RWPE1 (cell line): ENCODE results near the gene RAC3.

Experiments
- CTCF ChIA-PET: fragments of 350-600 bp; sonication (Branson Sonifier 250); formaldehyde crosslinking; extraction: SDS; loops from one replicate; lab custom pipeline; 2021; lab: Yijun Ruan, JAX
- POLR2A ChIA-PET: fragments of 400-600 bp; formaldehyde crosslinking; extraction: SDS; loops from one replicate; lab custom pipeline; 2020; ENCODE audit warnings: antibody characterized with exemption; ENCODE audit not compliant: low non-redundant PET; lab: Yijun Ruan, JAX
- DNase-seq: peaks from one replicate; pipeline ENCODE4 v3.0.0; 2012; ENCODE audit warnings: low spot score
- H3K27ac ChIP-seq: fragments of 450-650 bp; 2 replicates; pipeline ENCODE4 v1.5.1; 2017
- CTCF ChIP-seq: fragments of 450-650 bp; conservative IDR thresholded peaks from 2 replicates; pipeline ENCODE4 v1.5.1; 2017; ENCODE audit warnings: low read depth, mild to moderate bottlenecking

RAC3 gene

DNA sequence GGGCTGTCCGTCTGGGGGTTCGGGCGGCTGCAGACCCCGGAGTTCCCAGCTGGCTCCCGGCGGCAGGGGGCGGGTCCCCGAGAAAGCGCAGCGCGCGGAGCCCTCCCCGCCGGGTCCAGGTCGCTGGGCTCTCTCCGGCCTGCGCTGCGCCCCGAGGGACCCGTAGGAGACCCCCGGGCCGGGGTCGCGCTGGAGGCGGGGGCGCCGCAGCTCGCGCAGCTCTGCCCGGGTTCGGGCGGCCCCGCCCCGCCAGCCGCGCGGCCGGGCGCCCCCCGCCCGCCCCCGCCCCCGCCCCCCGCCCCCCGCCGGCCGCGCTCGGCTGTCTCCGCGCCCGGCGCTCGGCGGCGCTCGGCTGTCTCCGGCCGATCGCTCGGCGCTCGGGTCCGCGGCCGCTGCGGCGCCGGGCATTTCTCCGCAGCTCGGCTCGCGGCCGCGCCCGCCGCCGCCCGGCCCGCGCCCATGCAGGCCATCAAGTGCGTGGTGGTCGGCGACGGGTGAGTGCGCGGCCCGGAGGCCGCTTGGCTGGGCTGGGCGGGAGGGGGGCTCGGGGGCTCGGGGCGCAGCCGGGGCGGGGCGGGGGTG, at the start of gene RAC3:
Gene RAC3 (plus strand): TSS at position 376 of the 582 bp plus-strand sequence. CDS start 84 bp downstream, at position 460.
- peak within 1 kb of the TSS; percentile 82 for H3K27ac ChIP-seq
- POLR2A ChIA-PET, result interaction anchor here (0.6 kb wide), 1 partner anchor 8 kb away, joined by 3 read pairs; the partner anchor contains the start of genes CENPX and LRRC45
- no peak for DNase-seq
- CTCF ChIA-PET, result interaction anchor here (0.5 to 3.1 kb wide), 7 partner anchors 10 to 154 kb away, joined by 3 to 24 read pairs (median 4); partner anchors contain the start of gene CENPX
- no peak for TF ChIP-seq CTCF

DNA sequence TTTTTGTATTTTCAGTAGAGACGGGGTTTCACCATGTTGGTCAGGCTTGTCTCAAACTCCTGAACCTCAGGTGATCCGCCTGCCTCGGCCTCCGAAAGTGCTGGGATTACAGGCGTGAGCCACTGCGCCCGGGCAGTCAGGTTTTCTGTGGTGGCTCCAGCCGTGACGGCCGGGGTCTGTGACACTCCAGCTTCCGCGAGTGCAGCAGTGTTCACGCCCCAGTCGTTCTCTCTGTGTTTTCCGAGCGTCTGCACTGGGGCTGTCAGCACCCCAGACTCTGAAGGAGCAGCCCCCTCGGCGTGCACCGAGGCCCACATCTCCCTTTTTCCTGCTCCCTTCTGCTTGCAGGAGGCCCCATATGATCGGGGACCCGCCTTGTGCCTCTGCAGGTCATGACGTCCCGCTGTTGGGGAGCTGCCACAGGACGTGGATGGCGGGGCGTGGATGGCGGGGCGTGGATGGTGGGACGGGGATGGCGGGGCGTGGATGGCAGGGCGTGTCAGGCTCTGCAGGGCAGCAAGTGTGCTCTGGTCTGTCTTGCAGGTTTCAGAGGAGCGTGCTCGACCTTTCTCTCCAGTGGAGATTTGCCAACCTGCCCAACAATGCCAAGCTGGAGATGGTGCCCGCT, 48.4 kb upstream of the RAC3 start:
- CTCF ChIA-PET, result interaction anchor here (0.7 kb wide), 1 partner anchor 23 kb away, joined by 4 read pairs; no protein-coding TSS in a partner anchor
- POLR2A ChIA-PET, result no interaction called here
- no peak for DNase-seq
- peak overlapping the region; percentile 88 for H3K27ac ChIP-seq
- TF ChIP-seq CTCF, result no peak

GRCh38 chr17:81983639-81984373, 47.7 kb upstream of the RAC3 start:
- POLR2A ChIA-PET, result interaction anchor here (0.8 kb wide), 1 partner anchor 520 kb away, joined by 3 read pairs; no protein-coding TSS in a partner anchor
- no peak for TF ChIP-seq CTCF
- H3K27ac ChIP-seq, result peak overlapping the region; percentile 88
- CTCF ChIA-PET, result interaction anchor here (0.7 kb wide), 2 partner anchors 24 to 110 kb away, joined by 3 to 4 read pairs; no protein-coding TSS in a partner anchor
- DNase-seq, result no peak

GRCh38 chr17:81984773-81985410, 46.6 kb upstream of the RAC3 start:
- TF ChIP-seq CTCF, result no peak
- ChIA-PET CTCF (interaction anchor here (0.6 to 1.5 kb wide), 3 partner anchors 21 to 126 kb away, joined by 4 to 6 read pairs (median 5); no protein-coding TSS in a partner anchor), POLR2A (interaction anchor here (0.8 kb wide), 1 partner anchor 519 kb away, joined by 3 read pairs; no protein-coding TSS in a partner anchor)
- peak overlapping the region; percentile 88 for H3K27ac ChIP-seq
- no peak for DNase-seq

- TF ChIP-seq CTCF, result no peak
- H3K27ac ChIP-seq, result no peak overlapping the region
- ChIA-PET POLR2A (no interaction called here), CTCF (interaction anchor here (1.5 kb wide), 1 partner anchor 27 kb away, joined by 6 read pairs; no protein-coding TSS in a partner anchor)
- no peak for DNase-seq
These were observed 44.9 kb upstream of the RAC3 start for GRCh38 chr17:81986606-81987005.
